H1 (cell line): Measurements from ENCODE around the gene ABLIM1.

Source experiments
- BRCA1 ChIP-seq: IDR thresholded peaks from 2 replicates; pipeline ENCODE4 v1.6.1; 2012; ENCODE audit warnings: low read depth, low read length, improper control_type of control experiment
- POLR2A ChIP-seq, 2 experiments: IDR thresholded peaks; 1 replicate in 1 of 2; 2 replicates in 1 of 2; pipeline ENCODE4 v1.6.1; 2011; ENCODE audit warnings: low read depth in 2 of 2, low read length in 2 of 2, mild to moderate bottlenecking in 2 of 2; ENCODE audit errors: control extremely low read depth in 1 of 2
- TAF7 ChIP-seq: optimal IDR thresholded peaks from 2 replicates; pipeline ENCODE3; 2011; ENCODE audit warnings: low read depth, mild to moderate bottlenecking, inconsistent platforms, low read length, moderate library complexity, borderline replicate concordance
- TEAD4 ChIP-seq: IDR thresholded peaks from 2 replicates; pipeline ENCODE4 v1.6.1; 2012; ENCODE audit warnings: low read depth, low read length, inconsistent platforms, mixed read lengths
- TF ChIP-seq, protein P1 (sequence below): IDR thresholded peaks from 2 replicates; pipeline ENCODE4 v1.6.1; 2011; ENCODE audit warnings: low read length, improper control_type of control experiment

DNA sequence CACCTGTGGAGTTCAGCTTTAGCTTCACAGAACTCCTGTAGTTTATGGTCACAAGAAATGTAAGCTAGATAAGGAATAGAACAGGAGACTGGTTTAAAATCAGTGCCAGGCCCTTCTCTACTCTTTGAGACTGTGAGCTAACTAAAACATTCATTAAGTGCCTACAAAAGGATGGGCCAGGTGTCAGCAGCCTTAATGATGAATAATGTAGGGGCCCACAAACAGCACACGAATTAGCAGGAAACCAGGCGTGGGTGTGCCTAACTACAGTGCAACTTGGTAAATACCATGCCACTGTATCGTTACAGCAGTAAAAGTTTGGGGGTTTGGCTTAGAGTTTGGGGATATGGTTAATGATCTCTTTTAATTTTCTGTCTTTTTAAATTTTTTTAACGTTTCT lies 6.1 kb upstream of the ABLIM1 start:
- no peak for TF ChIP-seq POLR2A (IDR thresholded peaks at IDR 0.05; ENCODE audit: control extremely low read depth in 1 of 2, low read depth in 2 of 2, low read length in 2 of 2)
- no peak for TF ChIP-seq TAF7
- TF ChIP-seq TEAD4: no peak
- TF ChIP-seq BRCA1: no peak
- TF ChIP-seq, protein P1, sequence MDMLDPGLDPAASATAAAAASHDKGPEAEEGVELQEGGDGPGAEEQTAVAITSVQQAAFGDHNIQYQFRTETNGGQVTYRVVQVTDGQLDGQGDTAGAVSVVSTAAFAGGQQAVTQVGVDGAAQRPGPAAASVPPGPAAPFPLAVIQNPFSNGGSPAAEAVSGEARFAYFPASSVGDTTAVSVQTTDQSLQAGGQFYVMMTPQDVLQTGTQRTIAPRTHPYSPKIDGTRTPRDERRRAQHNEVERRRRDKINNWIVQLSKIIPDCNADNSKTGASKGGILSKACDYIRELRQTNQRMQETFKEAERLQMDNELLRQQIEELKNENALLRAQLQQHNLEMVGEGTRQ: no peak
